ENCODE measurements around the gene SPTSSB. TPM values are rescaled to one million over a fixed set of nuclear protein-coding genes. Genes with fewer than 3 reads are reported as not detected.
A peak's percentile ranks its signal among the peaks of the same experiment; 100 is the strongest.

Gene SPTSSB
- polyA plus RNA-seq, 2 of the 4 experiments (the other 2 are of a cell fraction), result 0.06 to 0.43 TPM

GRCh38 chr3:161349529-161350312 lies 21.6 kb downstream of the SPTSSB start:
- peak overlapping the region in 1 of 2 experiments; percentile 24; a peak in 1 of 6 replicates for H3K27ac ChIP-seq
- peaks cover 26% of the 10 kb centered on the region for H3K4me1 ChIP-seq
- ATAC-seq (peak; percentile 61 to 86), DNase-seq (ENCODE audit: low read depth in 1 of 2, low spot score in 1 of 2) (peak; percentile 25 to 31), FAIRE-seq (peak; percentile 59)
- WGBS (ENCODE audit: missing lambda C conversion rate), result 17% methylated on average over 7 of the region's 7 CpGs
- ChIA-PET POLR2A (no interaction called here), CTCF (no interaction called here)
- no peaks in the 10 kb centered on the region for H3K9me3 ChIP-seq
- H3K4me2 ChIP-seq, result peak overlapping the region; percentile 40
- no peak overlapping the region for H3K4me3 ChIP-seq
- TF ChIP-seq FOSL2 (IDR thresholded peaks at IDR 0.05) (peak; percentile 52; the same call in 1 of the 2 replicates), FOSL2 (CRISPR knock-in tag; IDR thresholded peaks at IDR 0.05) (peak; percentile 68), JUNB (IDR thresholded peaks at IDR 0.05) (peak; percentile 50; the same call in 1 of the 2 replicates), MYC (IDR thresholded peaks at IDR 0.05; ENCODE audit: borderline replicate concordance, low read length) (no peak), ZNF302 (CRISPR knock-in tag; IDR thresholded peaks at IDR 0.05) (no peak), REST (IDR thresholded peaks at IDR 0.05) (no peak), FOSB (CRISPR knock-in tag; IDR thresholded peaks at IDR 0.05) (no peak)

GRCh38 chr3:161348796-161349400 lies 22.4 kb downstream of the SPTSSB start:
- peak overlapping the region in 1 of 2 experiments; percentile 24; a peak in 1 of 6 replicates for H3K27ac ChIP-seq

GRCh38 chr3:161347726-161348125 lies 23.6 kb downstream of the SPTSSB start:
- ATAC-seq, result no peak
- Histone ChIP-seq H3K9me3 (no peaks in the 10 kb centered on the region), H3K4me1 (peaks cover 26% of the 10 kb centered on the region), H3K4me2 (no peak overlapping the region), H3K4me3 (no peak overlapping the region), H3K27ac (no peak overlapping the region)
- CTCF ChIA-PET, result no interaction called here
- no peak for TF ChIP-seq HOXB13 (CRISPR knock-in tag; IDR thresholded peaks at IDR 0.05; ENCODE audit: low read depth)
- POLR2A ChIA-PET, result no interaction called here
- no peak for FAIRE-seq
- WGBS (ENCODE audit: missing lambda C conversion rate), result 64% methylated on average over 4 of the region's 5 CpGs
- no peak for DNase-seq (ENCODE audit: low read depth in 1 of 2, low spot score in 1 of 2)

More at GRCh38 chr3:161348796-161349400, 22.4 kb downstream of the SPTSSB start:
- ChIA-PET CTCF (no interaction called here), POLR2A (no interaction called here)
- 69% methylated on average over 2 of the region's 2 CpGs for WGBS (ENCODE audit: missing lambda C conversion rate)
- FAIRE-seq, result peak; percentile 51
- peak overlapping the region; percentile 40; the same call in 1 of the 3 replicates for H3K4me2 ChIP-seq
- no peak for DNase-seq (ENCODE audit: low read depth in 1 of 2, low spot score in 1 of 2)
- H3K4me3 ChIP-seq, result no peak overlapping the region
- TF ChIP-seq E2F6 (IDR thresholded peaks at IDR 0.05; ENCODE audit: borderline replicate concordance, low read depth), result no peak
- no peak for TF ChIP-seq MYC (IDR thresholded peaks at IDR 0.05; ENCODE audit: borderline replicate concordance, low read length)
- no peak for TF ChIP-seq NR3C1 (IDR thresholded peaks at IDR 0.05)
- TF ChIP-seq RNF2 (IDR thresholded peaks at IDR 0.05; ENCODE audit: borderline replicate concordance, low read depth), result no peak
- H3K9me3 ChIP-seq, result no peaks in the 10 kb centered on the region
- peaks cover 26% of the 10 kb centered on the region for H3K4me1 ChIP-seq
- ATAC-seq, result no peak

- Histone ChIP-seq H3K4me1 (peaks cover 10% of the 10 kb centered on the region), H3K4me3 (no peak overlapping the region), H3K9me3 (no peaks in the 10 kb centered on the region), H3K4me2 (no peak overlapping the region), H3K27ac (no peak overlapping the region)
- POLR2A ChIA-PET, result no interaction called here
- ATAC-seq (no peak), DNase-seq (ENCODE audit: low read depth in 1 of 2, low spot score in 1 of 2) (no peak), FAIRE-seq (no peak)
- WGBS (ENCODE audit: missing lambda C conversion rate), result 57% methylated on average over 2 of the region's 2 CpGs
- CTCF ChIA-PET, result interaction anchor here (1.8 kb wide), 1 partner anchor 9 kb away, joined by 5 read pairs; no protein-coding TSS in a partner anchor
- TF ChIP-seq REST (IDR thresholded peaks at IDR 0.05) (no peak), RFX5 (IDR thresholded peaks at IDR 0.05) (no peak), ZNF302 (CRISPR knock-in tag; IDR thresholded peaks at IDR 0.05) (no peak), HOXB13 (CRISPR knock-in tag; IDR thresholded peaks at IDR 0.05; ENCODE audit: low read depth) (no peak), HEYL (CRISPR knock-in tag; IDR thresholded peaks at IDR 0.05) (no peak), ATOH8 (CRISPR knock-in tag; IDR thresholded peaks at IDR 0.05; ENCODE audit: low read depth) (no peak), HES2 (IDR thresholded peaks at IDR 0.05) (no peak), E2F6 (IDR thresholded peaks at IDR 0.05; ENCODE audit: borderline replicate concordance, low read depth) (no peak), HOXA7 (CRISPR knock-in tag; IDR thresholded peaks at IDR 0.05) (no peak)
Measured at GRCh38 chr3:161345023-161345422, 26.3 kb downstream of the SPTSSB start.
